HG03521 (cell line): ENCODE measurements around the gene HYAL2.

Experiments
- ATAC-seq: cut with Tn5 transposase; IDR thresholded peaks from one replicate; pipeline ENCODE4 v1.9.1; 2021; ENCODE audit warnings: mild to moderate bottlenecking, moderate library complexity; ENCODE audit not compliant: unreplicated experiment

The HYAL2 gene

GRCh38 chr3:50322386-50323091 is at the start of gene HYAL2:
HYAL2 (minus strand) TSS chr3:50322745; CDS start chr3:50320489, 2,256 bp downstream.
- ATAC-seq, result no peak

- ATAC-seq, result no peak
These were observed 48.7 kb upstream of the HYAL2 start for GRCh38 chr3:50371133-50371685.

- ATAC-seq, result no peak
These were observed 48.0 kb upstream of the HYAL2 start for GRCh38 chr3:50370594-50370993.

GRCh38 chr3:50369012-50369670 is 46.6 kb upstream of the HYAL2 start:
- no peak for ATAC-seq

- no peak for ATAC-seq
These were observed 43.3 kb upstream of the HYAL2 start for GRCh38 chr3:50365842-50366220.

- peak; percentile 94 for ATAC-seq
These were observed 42.7 kb upstream of the HYAL2 start for GRCh38 chr3:50365080-50365841.

GRCh38 chr3:50364573-50365079 is 42.1 kb upstream of the HYAL2 start:
- ATAC-seq, result no peak

GRCh38 chr3:50359760-50360110 is 37.2 kb upstream of the HYAL2 start:
- no peak for ATAC-seq

- ATAC-seq, result peak; percentile 98
These were observed 36.6 kb upstream of the HYAL2 start, which contains the start of gene TMEM115 for GRCh38 chr3:50358911-50359759. TMEM115 (minus strand) TSS chr3:50359521; CDS start chr3:50359063, 458 bp downstream.

GRCh38 chr3:50358355-50358910 is 35.9 kb upstream of the HYAL2 start:
- ATAC-seq, result no peak

- no peak for ATAC-seq
These were observed 34.9 kb upstream of the HYAL2 start for GRCh38 chr3:50357481-50357880.

GRCh38 chr3:50356553-50356952 is 34.0 kb upstream of the HYAL2 start:
- no peak for ATAC-seq

- no peak for ATAC-seq
These were observed 33.4 kb upstream of the HYAL2 start for GRCh38 chr3:50355829-50356552.

GRCh38 chr3:50354850-50355249 is 32.3 kb upstream of the HYAL2 start:
- no peak for ATAC-seq

GRCh38 chr3:50354186-50354764 is 31.7 kb upstream of the HYAL2 start:
- ATAC-seq, result no peak

- ATAC-seq, result no peak
These were observed 30.9 kb upstream of the HYAL2 start for GRCh38 chr3:50353245-50354004.

GRCh38 chr3:50352781-50353180 is 30.2 kb upstream of the HYAL2 start:
- no peak for ATAC-seq

GRCh38 chr3:50351323-50351697 is 28.8 kb upstream of the HYAL2 start:
- no peak for ATAC-seq
